HG02970 (cell line): ENCODE measurements around the gene C16orf46.

ENCODE experiments used
- ATAC-seq: cut with Tn5 transposase; IDR thresholded peaks from one replicate; pipeline ENCODE4 v1.9.1; 2021; ENCODE audit warnings: mild to moderate bottlenecking, moderate library complexity, moderate number of reproducible peaks; ENCODE audit not compliant: unreplicated experiment, low FRiP score

Gene C16orf46

DNA sequence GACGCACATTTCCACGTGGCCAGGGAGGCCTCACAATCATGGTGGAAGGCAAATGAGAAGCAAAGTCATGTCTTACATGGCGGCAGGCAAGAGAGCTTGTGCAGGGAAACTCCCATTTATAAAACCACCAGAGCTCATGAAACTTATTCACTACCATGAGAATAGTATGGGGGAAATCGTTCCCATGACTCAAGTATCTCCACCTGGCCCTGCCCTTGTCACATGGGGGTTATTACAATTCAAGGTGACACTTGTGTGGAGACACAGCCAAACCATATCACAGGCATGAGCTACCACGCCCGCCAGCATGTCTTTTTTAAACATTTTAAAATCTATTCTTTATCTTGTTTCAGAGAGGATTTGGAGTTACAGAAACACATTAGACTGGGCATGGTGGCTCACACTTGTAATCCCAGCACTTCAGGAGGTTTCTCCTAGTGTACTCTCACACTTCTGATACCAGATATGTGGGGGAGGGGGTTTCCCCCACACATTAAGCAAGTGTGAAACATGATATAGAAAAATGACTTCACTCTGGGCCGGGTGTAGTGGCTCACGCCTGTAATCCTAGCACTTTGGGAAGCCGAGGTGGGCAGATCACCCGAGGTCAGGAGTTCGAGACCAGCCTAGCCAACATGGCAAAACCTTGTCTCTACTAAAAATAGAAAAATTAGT lies 47.0 kb downstream of the C16orf46 start:
- ATAC-seq, result no peak

DNA sequence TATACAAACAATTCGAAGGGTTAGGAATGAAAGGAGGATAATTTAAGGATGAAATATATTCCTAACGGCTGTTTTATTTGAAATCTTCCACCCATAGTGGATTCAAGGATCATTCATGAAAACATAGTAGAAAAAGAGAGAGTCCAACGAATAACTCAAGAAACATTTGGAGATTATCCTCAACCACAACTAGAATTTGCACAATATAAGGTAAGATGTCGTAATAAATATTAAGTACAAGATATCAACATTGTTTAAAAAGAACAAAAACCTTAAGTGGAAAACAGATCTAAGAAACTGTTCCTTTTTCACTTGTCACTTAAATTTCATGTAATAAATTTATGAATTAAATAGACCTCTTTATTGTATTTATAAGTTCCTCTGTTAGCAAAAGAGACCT lies 50.6 kb downstream of the C16orf46 start:
- ATAC-seq, result no peak

DNA sequence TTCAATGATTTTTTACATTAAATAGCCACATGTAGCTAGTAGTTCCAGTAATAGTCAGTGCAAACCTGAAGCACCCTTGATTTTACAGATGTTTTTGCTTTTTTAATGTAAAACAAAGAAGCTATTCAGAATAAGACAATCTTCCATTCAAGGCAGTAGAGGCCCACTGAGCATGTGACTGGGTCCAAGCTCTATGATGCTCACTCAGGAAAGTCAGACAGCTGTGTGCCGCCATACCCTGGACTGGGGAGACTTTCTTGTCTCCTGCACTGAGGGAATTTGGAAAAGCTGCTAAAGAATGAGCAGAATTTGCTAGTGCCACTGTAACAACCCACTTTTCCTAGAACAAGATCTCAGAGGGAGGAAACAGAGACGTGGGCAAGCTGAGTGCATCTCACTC lies 58.5 kb downstream of the C16orf46 start:
- ATAC-seq, result no peak

DNA sequence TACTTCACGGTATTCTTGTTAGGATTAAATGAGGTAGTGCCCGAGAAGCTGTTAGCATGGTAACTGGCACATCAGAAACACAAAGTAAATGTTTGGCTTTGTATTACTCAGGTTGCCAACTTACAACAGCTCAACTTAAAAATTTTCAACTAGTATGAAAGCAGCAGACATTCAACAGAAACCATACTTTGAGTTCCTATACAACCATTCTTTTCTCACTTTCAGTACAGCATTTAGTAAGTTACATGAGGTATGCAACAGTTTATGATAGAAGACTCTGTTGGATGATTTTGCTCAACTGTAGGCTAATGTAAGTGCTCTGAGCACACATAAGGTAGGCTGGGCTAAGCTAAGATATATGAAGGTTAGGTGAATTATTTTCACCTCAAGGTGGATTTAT lies 62.4 kb downstream of the C16orf46 start:
- no peak for ATAC-seq

GRCh38 chr16:81012974-81013373 lies 64.1 kb downstream of the C16orf46 start:
- no peak for ATAC-seq
